ENCODE results near the gene TNFRSF8.

GRCh38 chr1:12127206-12127810 is 64.2 kb downstream of the TNFRSF8 start:
- no peak for TF ChIP-seq CTCF (IDR thresholded peaks at IDR 0.05)
- no peak for TF ChIP-seq POLR2A (IDR thresholded peaks at IDR 0.05)
